ENCODE results near the gene USP40.

Gene USP40

DNA sequence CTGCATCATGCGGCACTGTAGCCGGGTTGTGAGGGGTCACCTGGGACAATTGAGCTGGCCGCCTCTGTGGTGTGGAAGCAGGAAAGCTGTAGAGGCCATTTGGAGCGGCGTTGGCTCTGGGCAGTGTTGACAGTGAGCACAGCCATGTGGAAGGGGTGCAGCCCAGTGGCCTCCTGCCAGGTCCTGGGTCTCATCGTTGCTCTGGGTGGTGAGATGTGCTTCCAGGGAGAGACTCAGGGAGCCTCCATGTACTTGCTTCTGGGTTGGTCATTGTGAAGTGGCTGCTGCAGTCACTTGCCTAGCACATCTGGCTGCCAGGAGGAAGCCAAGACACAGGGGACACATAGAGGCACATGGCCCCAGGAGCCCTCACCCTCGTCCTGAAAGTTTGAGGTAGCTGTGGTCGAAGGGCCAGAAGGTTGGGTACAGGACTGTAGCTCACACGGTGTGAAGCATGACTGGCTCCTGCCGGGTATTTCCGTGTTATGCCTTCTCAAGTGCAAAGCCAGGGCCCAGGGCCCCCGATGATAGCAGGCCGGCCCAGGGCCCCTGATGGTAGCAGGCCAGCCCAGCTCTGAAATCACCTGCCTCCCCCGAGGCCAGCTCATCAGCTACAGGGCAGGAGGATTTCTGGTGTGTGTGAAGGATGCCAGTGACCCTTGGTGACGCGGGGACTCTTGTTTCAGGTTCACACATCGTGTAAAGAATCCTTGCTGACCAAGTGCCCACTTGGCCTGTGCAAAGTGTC lies 129.7 kb downstream of the USP40 start:
- H3K36me3 ChIP-seq (ENCODE audit: control insufficient read depth, insufficient read depth, low read length): peaks cover 42% of the 10 kb centered on the region
- no peaks in the 10 kb centered on the region for H3K27me3 ChIP-seq (replicated peaks; ENCODE audit: control insufficient read depth, insufficient read depth, low read length)
- no peak for TF ChIP-seq CTCF (IDR thresholded peaks at IDR 0.05; ENCODE audit: insufficient read depth, low read length, poor library complexity, severe bottlenecking)
- no peak overlapping the region for H3K4me3 ChIP-seq (replicated peaks; ENCODE audit: low read depth, low read length)
- DNase-seq (ENCODE audit: extremely low read depth, insufficient read length): no peak

DNA sequence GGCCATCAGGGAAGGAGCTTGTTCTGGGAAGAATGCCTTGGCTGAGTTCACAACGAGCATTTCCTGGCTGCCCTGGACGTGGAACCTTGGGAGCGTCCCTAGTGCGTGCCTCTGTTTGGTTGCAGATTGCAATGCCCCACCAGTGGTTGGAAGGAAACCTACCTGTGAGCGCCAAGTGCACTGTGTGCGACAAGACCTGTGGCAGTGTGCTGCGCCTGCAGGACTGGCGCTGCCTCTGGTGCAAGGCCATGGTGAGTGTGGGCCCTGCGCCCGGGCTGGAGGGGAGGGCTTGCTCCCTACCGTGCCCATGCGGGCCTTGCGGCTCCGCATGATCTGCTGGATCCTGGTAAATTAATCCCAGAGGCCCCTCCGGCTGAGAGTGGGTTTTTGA lies 130.4 kb downstream of the USP40 start:
- Histone ChIP-seq H3K36me3 (ENCODE audit: control insufficient read depth, insufficient read depth, low read length) (peaks cover 36% of the 10 kb centered on the region), H3K4me3 (replicated peaks; ENCODE audit: low read depth, low read length) (no peak overlapping the region), H3K27me3 (replicated peaks; ENCODE audit: control insufficient read depth, insufficient read depth, low read length) (no peaks in the 10 kb centered on the region)
- TF ChIP-seq CTCF (IDR thresholded peaks at IDR 0.05; ENCODE audit: insufficient read depth, low read length, poor library complexity, severe bottlenecking): no peak
- no peak for DNase-seq (ENCODE audit: extremely low read depth, insufficient read length)

GRCh38 chr2:233435436-233436190 lies 131.0 kb downstream of the USP40 start:
- no peak for DNase-seq (ENCODE audit: extremely low read depth, insufficient read length)
- no peak overlapping the region for H3K4me3 ChIP-seq (replicated peaks; ENCODE audit: low read depth, low read length)
- H3K27me3 ChIP-seq (replicated peaks; ENCODE audit: control insufficient read depth, insufficient read depth, low read length): no peaks in the 10 kb centered on the region
- H3K36me3 ChIP-seq (ENCODE audit: control insufficient read depth, insufficient read depth, low read length): peaks cover 34% of the 10 kb centered on the region
- no peak for TF ChIP-seq CTCF (IDR thresholded peaks at IDR 0.05; ENCODE audit: insufficient read depth, low read length, poor library complexity, severe bottlenecking)

GRCh38 chr2:233434666-233435330 lies 131.8 kb downstream of the USP40 start:
- Histone ChIP-seq H3K27me3 (replicated peaks; ENCODE audit: control insufficient read depth, insufficient read depth, low read length) (no peaks in the 10 kb centered on the region), H3K36me3 (ENCODE audit: control insufficient read depth, insufficient read depth, low read length) (peaks cover 34% of the 10 kb centered on the region), H3K4me3 (replicated peaks; ENCODE audit: low read depth, low read length) (no peak overlapping the region)
- DNase-seq (ENCODE audit: extremely low read depth, insufficient read length): no peak
- no peak for TF ChIP-seq CTCF (IDR thresholded peaks at IDR 0.05; ENCODE audit: insufficient read depth, low read length, poor library complexity, severe bottlenecking)

DNA sequence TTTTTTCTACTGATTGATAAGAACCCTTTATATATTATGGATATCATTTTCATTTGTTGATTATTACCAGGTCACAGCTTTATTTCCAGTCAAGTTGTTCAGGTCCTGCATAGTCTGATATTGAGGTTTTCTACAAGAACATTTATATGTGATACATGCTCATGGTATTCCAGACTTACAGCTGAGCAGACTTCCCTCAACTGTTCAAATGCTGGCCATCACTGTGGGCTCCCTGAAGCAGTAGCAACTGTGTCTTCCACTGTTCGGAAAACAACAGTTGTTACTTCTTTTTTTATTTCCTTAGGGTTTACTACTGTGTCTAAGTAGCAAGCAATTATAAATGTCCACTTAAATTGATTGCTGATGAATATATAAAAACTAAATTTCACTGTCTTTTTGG lies 132.8 kb downstream of the USP40 start:
- peaks cover 30% of the 10 kb centered on the region for H3K36me3 ChIP-seq (ENCODE audit: control insufficient read depth, insufficient read depth, low read length)

More for the DNA sequence above, 132.8 kb downstream of the USP40 start:
- H3K4me3 ChIP-seq (replicated peaks; ENCODE audit: low read depth, low read length): no peak overlapping the region
- H3K27me3 ChIP-seq (replicated peaks; ENCODE audit: control insufficient read depth, insufficient read depth, low read length): no peaks in the 10 kb centered on the region
- no peak for DNase-seq (ENCODE audit: extremely low read depth, insufficient read length)
- no peak for TF ChIP-seq CTCF (IDR thresholded peaks at IDR 0.05; ENCODE audit: insufficient read depth, low read length, poor library complexity, severe bottlenecking)
